KMS-11 (cell line): ENCODE results near the gene GSK3B.
"Not testable (repeated sequence)": the region's sequence is repeated elsewhere in the genome, so short reads cannot be mapped to it uniquely, and the experiment has no call there.

Experiments used
- H2AFZ ChIP-seq: fragments of 200-600 bp; sonication (generic); 2 replicates; pipeline ENCODE4 v1.6.1; 2016; ENCODE audit warnings: antibody characterized with exemption, mixed run types, low read depth
- H3K27ac ChIP-seq: fragments of 200-600 bp; sonication (generic); 2 replicates; pipeline ENCODE4 v1.6.1; 2016; ENCODE audit warnings: mild to moderate bottlenecking, mixed run types
- H3K27me3 ChIP-seq: fragments of 200-600 bp; sonication (generic); 2 replicates; pipeline ENCODE4 v1.6.1; 2017; ENCODE audit warnings: mild to moderate bottlenecking, low read depth, mixed run types, moderate library complexity; ENCODE audit not compliant: insufficient read depth
- H3K36me3 ChIP-seq: fragments of 200-600 bp; sonication (generic); 2 replicates; pipeline ENCODE4 v1.6.1; 2017; ENCODE audit warnings: mild to moderate bottlenecking, mixed run types; ENCODE audit not compliant: insufficient read depth
- H3K4me1 ChIP-seq: fragments of 200-600 bp; sonication (generic); 2 replicates; pipeline ENCODE4 v1.6.1; 2016; ENCODE audit warnings: mild to moderate bottlenecking, low read depth, mixed run types; ENCODE audit not compliant: poor library complexity, severe bottlenecking
- H3K4me2 ChIP-seq: fragments of 200-600 bp; sonication (generic); 2 replicates; pipeline ENCODE4 v1.7.0; 2016; ENCODE audit warnings: mild to moderate bottlenecking, mixed run types
- H3K4me3 ChIP-seq: fragments of 200-600 bp; sonication (generic); IDR thresholded peaks from 2 replicates; pipeline ENCODE4 v1.6.1; 2017; ENCODE audit warnings: low read depth, low read length, mixed read lengths; ENCODE audit not compliant: insufficient read depth
- H3K79me2 ChIP-seq: fragments of 200-600 bp; sonication (generic); 2 replicates; pipeline ENCODE4 v1.6.1; 2016; ENCODE audit warnings: low read depth, mixed run types; ENCODE audit not compliant: insufficient read depth
- H3K9ac ChIP-seq: fragments of 200-600 bp; sonication (generic); 2 replicates; pipeline ENCODE4 v1.6.1; 2016; ENCODE audit warnings: mild to moderate bottlenecking, mixed run types
- H4K20me1 ChIP-seq: fragments of 200-600 bp; sonication (generic); 2 replicates; pipeline ENCODE4 v1.6.1; 2016; ENCODE audit warnings: mild to moderate bottlenecking, mixed run types; ENCODE audit not compliant: insufficient read depth
- CTCF ChIP-seq: fragments of 200-600 bp; sonication (generic); conservative IDR thresholded peaks from 2 replicates; pipeline ENCODE4 v1.6.1; 2017; ENCODE audit warnings: low read depth, mild to moderate bottlenecking, antibody characterized with exemption, low read length, moderate library complexity, mixed read lengths

GSK3B gene

DNA sequence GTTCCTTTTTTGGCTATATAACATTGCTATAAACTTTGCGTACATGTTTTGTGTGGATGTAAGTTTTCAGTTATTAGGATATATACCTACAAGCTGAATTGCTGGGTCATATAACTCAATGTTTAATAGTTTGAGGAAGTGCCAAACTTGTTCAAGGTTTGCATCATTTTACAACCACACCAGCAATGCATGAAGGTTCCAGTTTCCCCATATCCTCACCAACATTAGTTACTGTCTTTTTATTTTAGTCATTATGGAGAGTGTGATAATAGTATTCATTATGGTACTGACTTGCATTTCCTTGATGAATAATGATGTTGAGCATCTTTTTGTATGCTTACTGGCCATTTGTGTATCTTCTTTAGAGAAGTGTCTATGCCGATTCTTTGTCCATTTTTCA lies 200.1 kb downstream of the GSK3B start:
- Histone ChIP-seq H3K79me2 (no peaks in the 10 kb centered on the region), H3K4me1 (no peaks in the 10 kb centered on the region), H4K20me1 (no peaks in the 10 kb centered on the region), H2AFZ (no peak overlapping the region), H3K27ac (no peak overlapping the region), H3K27me3 (no peaks in the 10 kb centered on the region), H3K9ac (no peak overlapping the region), H3K4me3 (no peak overlapping the region), H3K4me2 (no peak overlapping the region), H3K36me3 (peaks cover 3% of the 10 kb centered on the region; the same call in 1 of the 2 replicates)
- TF ChIP-seq CTCF = no peak

DNA sequence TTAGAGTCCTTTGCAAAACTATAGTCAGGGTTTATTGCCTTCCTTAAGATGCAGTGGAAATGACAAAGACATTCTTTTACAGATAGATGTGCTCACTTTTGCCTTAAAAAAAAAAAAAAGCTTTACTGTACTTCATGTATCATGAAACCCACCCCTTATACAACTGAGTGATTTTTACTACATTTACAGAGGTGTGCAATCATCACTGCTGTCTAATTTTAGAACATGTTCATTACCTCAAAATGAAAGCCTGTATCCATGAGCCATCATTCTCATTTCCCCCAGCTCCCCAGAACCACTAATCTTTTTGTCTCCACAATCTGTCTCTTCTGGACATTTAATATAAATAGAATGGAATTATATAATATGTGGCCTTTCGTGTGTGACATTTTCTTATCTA lies 200.5 kb downstream of the GSK3B start:
- Histone ChIP-seq H3K36me3 (peaks cover 4% of the 10 kb centered on the region; the same call in 1 of the 2 replicates), H3K79me2 (no peaks in the 10 kb centered on the region), H4K20me1 (no peaks in the 10 kb centered on the region), H3K9ac (no peak overlapping the region), H3K4me2 (no peak overlapping the region), H3K27ac (no peak overlapping the region), H3K4me1 (no peaks in the 10 kb centered on the region), H2AFZ (no peak overlapping the region), H3K4me3 (no peak overlapping the region), H3K27me3 (no peaks in the 10 kb centered on the region)
- TF ChIP-seq CTCF = no peak

- Histone ChIP-seq H3K27me3 (no peaks in the 10 kb centered on the region), H3K4me2 (no peak overlapping the region), H3K79me2 (no peaks in the 10 kb centered on the region), H2AFZ (no peak overlapping the region), H4K20me1 (no peaks in the 10 kb centered on the region), H3K27ac (no peak overlapping the region), H3K4me1 (no peaks in the 10 kb centered on the region), H3K4me3 (no peak overlapping the region), H3K9ac (no peak overlapping the region), H3K36me3 (peaks cover 4% of the 10 kb centered on the region; the same call in 1 of the 2 replicates)
- peak; percentile 75 for TF ChIP-seq CTCF
Observed at GRCh38 chr3:119891944-119892721, 202.1 kb downstream of the GSK3B start.

DNA sequence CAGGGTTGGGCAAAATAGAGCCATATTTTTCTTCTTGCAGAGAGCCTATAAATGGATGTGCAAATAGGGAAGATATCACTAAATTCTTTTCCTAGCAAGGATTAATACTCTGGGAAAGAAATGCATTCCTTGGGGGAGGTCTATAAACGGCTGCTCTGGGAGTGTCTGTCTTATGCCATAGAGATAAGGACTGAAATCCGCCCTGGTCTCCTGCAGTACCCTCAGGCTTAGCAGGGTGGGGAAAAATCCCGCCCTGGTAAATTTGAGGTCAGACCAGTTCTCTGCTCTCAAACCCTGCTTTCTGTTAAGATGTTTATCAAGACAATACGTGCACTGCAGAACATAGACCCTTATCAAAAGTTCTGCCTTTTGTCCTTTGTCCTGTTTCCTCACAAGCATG lies 205.6 kb downstream of the GSK3B start:
- H3K79me2 ChIP-seq, H3K27me3 ChIP-seq, H2AFZ ChIP-seq, H3K9ac ChIP-seq, H3K4me3 ChIP-seq, H3K36me3 ChIP-seq, H3K27ac ChIP-seq, H3K4me2 ChIP-seq, H4K20me1 ChIP-seq, H3K4me1 ChIP-seq: not testable (repeated sequence)
